AG10803 (cell line): Measurements from ENCODE around the gene MAP4K4.

Experiments
- DNase-seq: peaks from one replicate; pipeline ENCODE4 v3.0.0; 2010; ENCODE audit warnings: low read depth
- H3K4me3 ChIP-seq: 2 replicates; pipeline ENCODE4 v1.5.1; 2011; ENCODE audit warnings: mild to moderate bottlenecking, low read length, control low read depth
- TF ChIP-seq, protein P1 (sequence below): conservative IDR thresholded peaks from 2 replicates; pipeline ENCODE4 v1.5.1; 2011; ENCODE audit warnings: mild to moderate bottlenecking, low read length, control low read depth, inconsistent platforms

The MAP4K4 gene

DNA sequence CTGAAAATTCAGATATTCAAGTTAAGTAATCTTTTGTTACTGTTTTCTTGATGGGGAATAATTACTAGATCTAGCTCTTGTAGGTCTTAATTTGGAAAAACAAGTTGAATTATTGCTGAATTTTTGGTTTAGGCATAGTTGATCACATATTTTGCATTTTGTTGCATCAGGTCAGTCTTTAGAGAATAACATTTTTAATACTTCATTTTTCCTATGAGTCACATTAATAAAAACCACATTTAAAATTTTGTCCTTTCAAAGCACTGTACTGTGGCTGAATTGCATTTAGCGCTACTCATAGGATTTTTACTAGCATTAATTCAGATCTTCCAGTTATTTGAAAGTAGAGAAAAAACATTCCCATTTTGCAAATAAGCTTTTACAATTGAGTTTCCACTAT, 23.2 kb downstream of the MAP4K4 start:
- TF ChIP-seq, protein P1, sequence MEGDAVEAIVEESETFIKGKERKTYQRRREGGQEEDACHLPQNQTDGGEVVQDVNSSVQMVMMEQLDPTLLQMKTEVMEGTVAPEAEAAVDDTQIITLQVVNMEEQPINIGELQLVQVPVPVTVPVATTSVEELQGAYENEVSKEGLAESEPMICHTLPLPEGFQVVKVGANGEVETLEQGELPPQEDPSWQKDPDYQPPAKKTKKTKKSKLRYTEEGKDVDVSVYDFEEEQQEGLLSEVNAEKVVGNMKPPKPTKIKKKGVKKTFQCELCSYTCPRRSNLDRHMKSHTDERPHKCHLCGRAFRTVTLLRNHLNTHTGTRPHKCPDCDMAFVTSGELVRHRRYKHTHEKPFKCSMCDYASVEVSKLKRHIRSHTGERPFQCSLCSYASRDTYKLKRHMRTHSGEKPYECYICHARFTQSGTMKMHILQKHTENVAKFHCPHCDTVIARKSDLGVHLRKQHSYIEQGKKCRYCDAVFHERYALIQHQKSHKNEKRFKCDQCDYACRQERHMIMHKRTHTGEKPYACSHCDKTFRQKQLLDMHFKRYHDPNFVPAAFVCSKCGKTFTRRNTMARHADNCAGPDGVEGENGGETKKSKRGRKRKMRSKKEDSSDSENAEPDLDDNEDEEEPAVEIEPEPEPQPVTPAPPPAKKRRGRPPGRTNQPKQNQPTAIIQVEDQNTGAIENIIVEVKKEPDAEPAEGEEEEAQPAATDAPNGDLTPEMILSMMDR, result no peak
- no peak overlapping the region for H3K4me3 ChIP-seq

DNA sequence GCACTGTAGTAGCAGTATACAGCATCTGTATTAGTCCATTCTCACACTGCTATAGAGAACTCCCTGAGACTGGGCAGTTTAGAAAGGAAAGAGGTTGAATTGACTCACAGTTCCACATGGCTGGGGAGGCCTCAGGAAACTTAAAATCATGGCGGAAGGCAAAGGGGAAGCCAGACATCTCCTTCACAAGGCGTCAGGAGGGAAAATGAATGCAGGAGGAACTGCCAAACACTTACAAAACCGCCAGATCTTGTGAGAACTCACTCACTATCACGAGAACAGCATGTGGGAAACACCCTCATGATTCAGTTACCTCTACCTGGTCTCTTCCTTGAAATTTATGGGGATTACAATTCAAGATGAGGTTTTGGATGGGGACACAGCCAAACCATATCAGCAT, 25.4 kb downstream of the MAP4K4 start:
- TF ChIP-seq, protein P1, result no peak
- H3K4me3 ChIP-seq, result no peak overlapping the region
- no peak for DNase-seq

More for the DNA sequence above, 23.2 kb downstream of the MAP4K4 start:
- peak; percentile 66 for DNase-seq

DNA sequence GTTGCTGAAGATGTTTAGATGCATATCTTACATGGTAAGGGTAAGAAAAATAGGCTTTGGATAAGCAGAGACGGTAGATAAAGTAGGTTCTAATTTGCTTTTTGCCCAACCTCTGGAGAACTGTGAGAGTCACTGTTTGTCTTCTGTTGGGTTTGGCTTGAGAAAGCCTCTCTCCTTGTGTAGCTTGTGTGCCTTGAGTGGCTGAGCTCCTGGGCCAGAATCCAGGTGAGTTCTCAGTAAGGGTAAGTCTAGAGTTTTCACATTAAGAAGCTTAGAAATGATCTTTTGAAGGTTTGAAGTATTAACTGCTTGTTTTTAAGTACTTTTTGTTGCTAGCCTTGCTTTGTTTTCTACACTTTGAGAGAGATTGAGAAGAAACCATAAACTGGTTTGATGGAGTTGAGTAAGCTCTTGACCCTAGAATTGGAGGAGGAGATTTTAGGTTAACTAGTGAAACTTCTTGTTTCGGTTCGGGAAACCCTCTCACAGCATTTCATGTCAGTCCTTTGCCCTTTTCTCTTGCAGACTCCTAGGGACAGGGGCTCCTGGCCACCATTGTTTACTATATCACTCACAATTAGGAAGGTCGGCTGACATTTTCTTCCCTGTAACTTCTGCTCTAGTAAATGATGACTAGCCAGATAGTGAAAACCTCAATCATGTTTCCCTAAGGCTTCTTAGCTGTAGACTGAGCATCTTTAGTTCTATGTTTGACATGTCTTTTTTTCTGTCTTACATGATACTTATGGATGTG, 26.0 kb downstream of the MAP4K4 start:
- no peak overlapping the region for H3K4me3 ChIP-seq
- TF ChIP-seq, protein P1, result no peak

DNA sequence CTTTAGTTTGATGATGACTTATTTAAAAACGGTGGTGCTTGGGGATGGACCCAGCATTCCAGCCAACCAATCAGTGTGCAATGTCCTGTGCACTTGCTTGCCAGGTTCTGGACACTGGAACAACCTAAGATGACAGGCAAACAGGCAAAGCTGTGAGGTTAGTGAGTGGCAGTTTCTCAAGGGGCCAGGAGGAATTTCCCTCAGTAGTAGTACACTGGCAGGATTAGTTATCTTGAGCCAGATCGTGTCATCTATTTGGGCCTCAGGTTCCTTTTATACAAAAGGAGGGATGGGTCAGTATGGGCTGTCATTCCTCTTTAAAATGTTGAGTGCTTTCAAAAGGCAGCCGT, 26.6 kb downstream of the MAP4K4 start:
- no peak overlapping the region for H3K4me3 ChIP-seq
- TF ChIP-seq, protein P1, result no peak
- no peak for DNase-seq

More for the DNA sequence above, 26.0 kb downstream of the MAP4K4 start:
- DNase-seq, result no peak

DNA sequence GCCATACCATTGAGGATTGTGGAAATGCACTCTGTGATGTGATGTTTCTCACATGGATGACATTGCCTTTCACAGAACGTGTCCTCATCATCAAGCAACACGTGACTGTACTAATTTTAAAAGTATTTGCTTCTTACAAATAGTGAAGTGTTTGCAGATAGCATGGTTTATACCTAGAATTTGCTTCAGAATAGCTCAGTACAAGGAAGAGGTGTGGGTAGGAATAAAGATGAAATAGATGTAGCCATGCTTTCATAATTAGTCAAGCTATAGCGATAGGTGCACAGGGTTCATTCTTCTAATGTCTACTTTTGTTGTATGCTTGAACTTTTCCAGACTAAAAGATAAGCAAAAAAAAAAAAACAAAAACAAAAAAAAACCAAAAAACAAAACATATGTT, 27.5 kb downstream of the MAP4K4 start:
- no peak for DNase-seq
- TF ChIP-seq, protein P1, result no peak
- no peak overlapping the region for H3K4me3 ChIP-seq

DNA sequence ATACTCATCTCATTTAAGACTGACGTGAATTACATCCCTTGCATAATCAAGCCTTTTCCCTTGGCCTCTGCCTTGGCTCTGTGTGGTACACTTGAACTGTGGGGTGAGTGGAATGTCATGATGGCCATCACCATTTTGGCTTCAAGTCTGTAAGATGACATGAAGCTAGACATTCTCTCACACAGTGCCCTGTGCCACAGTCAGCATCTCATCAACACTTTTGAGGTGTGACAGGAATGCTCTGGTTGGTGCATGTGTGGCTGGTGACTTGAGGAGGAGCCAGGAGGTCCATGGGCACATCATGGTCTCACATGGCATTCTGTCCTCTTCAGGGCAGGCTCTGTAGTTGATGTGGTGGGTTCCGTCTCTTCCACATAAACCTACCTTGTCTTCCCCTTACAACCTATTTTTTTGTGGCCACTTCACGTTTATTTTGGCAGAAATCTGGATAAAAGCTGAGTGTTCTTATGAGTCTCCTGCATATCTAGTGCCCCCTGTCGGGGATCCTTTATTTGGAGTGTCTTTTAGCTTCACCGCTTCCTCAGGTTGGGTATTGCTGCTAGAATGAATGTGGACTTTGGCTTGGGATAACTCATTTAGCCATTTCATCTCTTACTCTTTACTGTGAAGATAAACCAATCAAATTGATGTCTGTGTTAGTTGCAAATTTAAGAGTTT, 28.1 kb downstream of the MAP4K4 start:
- DNase-seq, result no peak
- TF ChIP-seq, protein P1, result no peak; the same call in 1 of the 2 replicates
- no peak overlapping the region for H3K4me3 ChIP-seq

DNA sequence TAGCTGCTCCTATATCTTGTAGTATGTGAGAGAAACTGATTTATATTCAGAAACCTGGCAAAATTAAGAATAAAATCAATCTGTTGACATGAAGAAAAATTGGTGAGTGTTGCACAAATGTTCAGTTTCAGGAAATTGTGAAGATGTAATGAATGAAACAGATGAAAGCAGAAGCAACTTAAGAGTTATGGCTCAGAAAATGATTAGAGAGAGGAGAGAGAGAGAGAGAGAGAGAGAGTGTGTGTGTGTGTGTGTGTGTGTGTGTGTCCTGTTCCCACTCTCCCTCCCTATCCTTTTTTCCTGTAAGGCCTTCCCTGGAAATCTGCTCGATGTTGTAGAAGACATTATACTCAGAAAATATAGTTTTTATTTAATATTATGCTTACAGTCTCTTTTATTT, 31.4 kb downstream of the MAP4K4 start:
- no peak overlapping the region for H3K4me3 ChIP-seq
- TF ChIP-seq, protein P1, result no peak
- no peak for DNase-seq
